OCI-LY1 (cell line): ENCODE results near the gene TSKU.

Experiments used
- H2AFZ ChIP-seq: fragments of 200-600 bp; sonication (generic), shearing (Covaris generic); 2 replicates; pipeline ENCODE4 v1.6.0; 2014; ENCODE audit warnings: antibody characterized with exemption, mild to moderate bottlenecking, low read length
- H3F3A ChIP-seq: fragments of 200-600 bp; sonication (generic), shearing (Covaris generic); 2 replicates; pipeline ENCODE4 v1.6.0; 2014; ENCODE audit warnings: mild to moderate bottlenecking, antibody characterized with exemption, low read length, moderate library complexity; ENCODE audit not compliant: insufficient read depth
- H3K27ac ChIP-seq: fragments of 200-600 bp; sonication (generic); 2 replicates; pipeline ENCODE4 v1.5.1; 2014; ENCODE audit warnings: low read length, mixed run types, mild to moderate bottlenecking, low read depth; ENCODE audit not compliant: poor library complexity, severe bottlenecking
- H3K27me3 ChIP-seq: fragments of 200-600 bp; sonication (generic); 2 replicates; pipeline ENCODE4 v1.6.0; 2014; ENCODE audit warnings: antibody characterized with exemption, mild to moderate bottlenecking, low read length, moderate library complexity; ENCODE audit not compliant: insufficient read depth
- H3K36me3 ChIP-seq: fragments of 200-600 bp; sonication (generic); 2 replicates; pipeline ENCODE4 v1.6.1; 2014; ENCODE audit warnings: mild to moderate bottlenecking, antibody characterized with exemption, low read length, moderate library complexity, mixed read lengths; ENCODE audit not compliant: insufficient read depth
- H3K4me1 ChIP-seq: fragments of 200-600 bp; sonication (generic); 2 replicates; pipeline ENCODE4 v1.5.1; 2014; ENCODE audit warnings: mild to moderate bottlenecking, low read length, moderate library complexity; ENCODE audit not compliant: insufficient read depth, severe bottlenecking
- H3K4me2 ChIP-seq: fragments of 200-600 bp; sonication (generic), shearing (Covaris generic); 2 replicates; pipeline ENCODE4 v1.6.1; 2014; ENCODE audit warnings: low read length
- H3K4me3 ChIP-seq: fragments of 200-600 bp; sonication (generic); 2 replicates; pipeline ENCODE4 v1.5.1; 2014; ENCODE audit warnings: low read length, low read depth, mild to moderate bottlenecking, mixed read lengths; ENCODE audit not compliant: poor library complexity, severe bottlenecking
- H3K79me2 ChIP-seq: fragments of 200-600 bp; shearing (Covaris generic); 2 replicates; pipeline ENCODE4 v1.6.1; 2016; ENCODE audit warnings: mixed run types, low read length, mixed read lengths; ENCODE audit not compliant: insufficient read depth
- H3K9ac ChIP-seq: fragments of 200-600 bp; sonication (generic), shearing (Covaris generic); 2 replicates; pipeline ENCODE4 v1.6.1; 2014; ENCODE audit warnings: mild to moderate bottlenecking, low read length, mixed read lengths
- H3K9me2 ChIP-seq: fragments of 200-600 bp; sonication (generic), shearing (Covaris generic); 2 replicates; pipeline ENCODE4 v1.6.1; 2014; ENCODE audit warnings: low read depth, mild to moderate bottlenecking, low read length, mixed read lengths
- H3K9me3 ChIP-seq: fragments of 200-600 bp; shearing (Covaris generic); 2 replicates; pipeline ENCODE4 v1.6.1; 2014; ENCODE audit warnings: low read length, mixed read lengths
- H4K20me1 ChIP-seq: fragments of 200-600 bp; sonication (generic), shearing (Covaris generic); 2 replicates; pipeline ENCODE4 v1.6.0; 2016; ENCODE audit warnings: mild to moderate bottlenecking, low read length; ENCODE audit not compliant: insufficient read depth
- CTCF ChIP-seq: fragments of 200-600 bp; sonication (generic), shearing (Covaris generic); IDR thresholded peaks from 2 replicates; pipeline ENCODE4 v1.5.1; 2017; ENCODE audit warnings: mild to moderate bottlenecking, antibody characterized with exemption, low read length, moderate library complexity, mixed read lengths
- EZH2 ChIP-seq: fragments of 200-600 bp; sonication (generic), shearing (Covaris generic); IDR thresholded peaks from 2 replicates; pipeline ENCODE4 v1.8.0; 2017; ENCODE audit warnings: borderline replicate concordance, mixed run types, mild to moderate bottlenecking, antibody characterized with exemption, low read length, moderate library complexity, mixed read lengths

The TSKU gene

DNA sequence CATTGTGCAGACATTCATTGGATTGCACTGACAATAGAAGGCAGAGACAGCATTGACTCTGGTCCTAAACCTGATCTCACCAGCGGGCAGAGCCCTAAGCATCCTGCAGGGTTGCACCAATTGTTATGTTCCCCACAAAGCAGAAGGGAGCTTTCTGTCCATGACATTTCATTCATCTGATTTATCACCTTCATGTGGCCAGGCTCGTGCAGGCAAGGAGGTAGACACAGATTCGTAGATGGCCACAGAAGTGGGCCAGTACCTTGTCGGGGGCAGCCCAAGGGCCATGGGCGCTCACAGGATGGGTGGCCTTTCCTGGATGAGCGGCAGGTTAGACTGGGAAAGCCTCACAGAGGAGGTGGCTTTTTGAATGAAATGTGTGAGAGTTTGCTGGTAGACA lies 2.9 kb downstream of the TSKU start:
- Histone ChIP-seq H3K36me3 (no peaks in the 10 kb centered on the region), H4K20me1 (no peaks in the 10 kb centered on the region), H3K79me2 (no peaks in the 10 kb centered on the region), H3K27ac (no peak overlapping the region), H3K9me3 (no peaks in the 10 kb centered on the region), H3K27me3 (no peaks in the 10 kb centered on the region), H3K9ac (no peak overlapping the region), H3K9me2 (no peaks in the 10 kb centered on the region), H3K4me1 (peaks cover 5% of the 10 kb centered on the region), H2AFZ (no peak overlapping the region), H3K4me2 (no peak overlapping the region), H3K4me3 (no peak overlapping the region), H3F3A (no peaks in the 10 kb centered on the region)
- TF ChIP-seq CTCF = no peak
- no peak for TF ChIP-seq EZH2

GRCh38 chr11:76786441-76787014 lies 3.4 kb downstream of the TSKU start:
- no peak for TF ChIP-seq CTCF
- no peak for TF ChIP-seq EZH2
- Histone ChIP-seq H3K79me2 (no peaks in the 10 kb centered on the region), H3K9me2 (no peaks in the 10 kb centered on the region), H3K27ac (no peak overlapping the region), H4K20me1 (no peaks in the 10 kb centered on the region), H2AFZ (no peak overlapping the region), H3K9me3 (no peaks in the 10 kb centered on the region), H3K4me3 (no peak overlapping the region), H3K27me3 (no peaks in the 10 kb centered on the region), H3K36me3 (no peaks in the 10 kb centered on the region), H3K4me1 (peaks cover 5% of the 10 kb centered on the region), H3K9ac (no peak overlapping the region), H3K4me2 (no peak overlapping the region), H3F3A (no peaks in the 10 kb centered on the region)

GRCh38 chr11:76787271-76787670 lies 4.1 kb downstream of the TSKU start:
- Histone ChIP-seq H3F3A (no peaks in the 10 kb centered on the region), H3K27ac (no peak overlapping the region), H3K4me3 (no peak overlapping the region)

More at GRCh38 chr11:76787271-76787670, 4.1 kb downstream of the TSKU start:
- H3K9ac ChIP-seq = no peak overlapping the region
- no peaks in the 10 kb centered on the region for H3K9me3 ChIP-seq
- no peaks in the 10 kb centered on the region for H3K9me2 ChIP-seq
- H3K79me2 ChIP-seq = no peaks in the 10 kb centered on the region
- H3K4me2 ChIP-seq = no peak overlapping the region
- H4K20me1 ChIP-seq = no peaks in the 10 kb centered on the region
- no peaks in the 10 kb centered on the region for H3K27me3 ChIP-seq
- no peak overlapping the region for H2AFZ ChIP-seq
- peaks cover 5% of the 10 kb centered on the region for H3K4me1 ChIP-seq
- TF ChIP-seq EZH2 (no peak), CTCF (no peak)
- H3K36me3 ChIP-seq = no peaks in the 10 kb centered on the region
